Dermis blood vessel endothelial cell (primary cell): ENCODE measurements around the gene RTL10. TPM values are rescaled to one million over a fixed set of nuclear protein-coding genes. Genes with fewer than 3 reads are reported as not detected.
A peak's percentile ranks its signal among the peaks of the same experiment; 100 is the strongest.

Source experiments
- DNase-seq: peaks from one replicate; pipeline ENCODE4 v3.0.0; 2010
- total RNA-seq: library from RNA; depleted of rRNA; stranded (reverse); fragments of >200 nt; gene quantifications from 2 replicates; pipeline ENCODE4 v1.2.3, GENCODE V29; 2014

RTL10 gene
- total RNA-seq, 1 donor from 2014 or later, result 28.1 TPM

DNA sequence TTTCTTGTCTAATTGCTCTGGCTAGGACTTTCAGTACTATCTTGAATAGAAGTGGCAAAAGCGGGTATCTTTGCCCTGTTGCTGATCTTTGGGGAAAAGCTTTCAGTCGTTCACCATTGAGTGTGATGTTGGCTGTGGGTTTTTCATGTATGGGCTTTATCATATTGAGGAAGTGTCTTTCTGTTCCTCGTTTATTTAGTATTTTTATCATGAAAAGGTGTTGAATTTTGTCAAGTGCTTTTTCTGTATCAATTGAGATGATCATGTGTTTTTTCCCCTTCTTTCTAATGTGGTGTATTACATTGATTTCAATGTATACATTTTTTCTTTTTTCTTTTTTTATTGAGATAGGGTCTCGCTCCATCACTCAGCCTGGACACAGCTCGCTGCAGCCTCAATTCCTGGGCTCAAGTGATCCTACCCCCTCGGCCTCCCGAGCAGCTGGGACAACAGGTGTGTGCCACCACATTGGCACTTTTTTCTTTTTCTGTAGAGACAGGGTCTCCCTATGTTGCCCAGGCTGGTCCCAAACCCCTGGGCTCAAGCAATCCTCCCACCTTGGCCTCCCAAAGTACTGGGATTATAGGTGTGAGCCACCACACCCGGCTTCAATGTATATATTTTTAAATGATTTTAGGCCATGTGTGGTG, 5.3 kb upstream of the RTL10 start:
- no peak for DNase-seq

DNA sequence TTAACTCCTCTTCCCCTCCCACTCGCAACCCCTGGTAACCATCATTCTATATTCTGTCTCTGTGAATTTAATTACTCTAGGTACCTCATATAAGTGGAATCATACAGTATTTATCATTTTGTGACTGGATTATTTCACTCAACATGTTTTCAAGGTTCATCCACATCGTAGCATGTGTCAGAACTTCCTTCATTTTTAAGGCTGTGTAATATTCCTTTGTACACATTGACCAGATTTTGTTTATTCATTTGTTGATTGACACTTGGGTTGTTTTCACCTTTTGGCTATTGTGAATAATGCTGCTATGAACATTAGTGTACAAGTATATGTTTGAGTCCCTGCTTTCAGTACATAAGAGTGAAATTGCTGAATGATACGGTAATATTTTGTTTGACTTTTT, 2.7 kb upstream of the RTL10 start:
- DNase-seq, result no peak

DNA sequence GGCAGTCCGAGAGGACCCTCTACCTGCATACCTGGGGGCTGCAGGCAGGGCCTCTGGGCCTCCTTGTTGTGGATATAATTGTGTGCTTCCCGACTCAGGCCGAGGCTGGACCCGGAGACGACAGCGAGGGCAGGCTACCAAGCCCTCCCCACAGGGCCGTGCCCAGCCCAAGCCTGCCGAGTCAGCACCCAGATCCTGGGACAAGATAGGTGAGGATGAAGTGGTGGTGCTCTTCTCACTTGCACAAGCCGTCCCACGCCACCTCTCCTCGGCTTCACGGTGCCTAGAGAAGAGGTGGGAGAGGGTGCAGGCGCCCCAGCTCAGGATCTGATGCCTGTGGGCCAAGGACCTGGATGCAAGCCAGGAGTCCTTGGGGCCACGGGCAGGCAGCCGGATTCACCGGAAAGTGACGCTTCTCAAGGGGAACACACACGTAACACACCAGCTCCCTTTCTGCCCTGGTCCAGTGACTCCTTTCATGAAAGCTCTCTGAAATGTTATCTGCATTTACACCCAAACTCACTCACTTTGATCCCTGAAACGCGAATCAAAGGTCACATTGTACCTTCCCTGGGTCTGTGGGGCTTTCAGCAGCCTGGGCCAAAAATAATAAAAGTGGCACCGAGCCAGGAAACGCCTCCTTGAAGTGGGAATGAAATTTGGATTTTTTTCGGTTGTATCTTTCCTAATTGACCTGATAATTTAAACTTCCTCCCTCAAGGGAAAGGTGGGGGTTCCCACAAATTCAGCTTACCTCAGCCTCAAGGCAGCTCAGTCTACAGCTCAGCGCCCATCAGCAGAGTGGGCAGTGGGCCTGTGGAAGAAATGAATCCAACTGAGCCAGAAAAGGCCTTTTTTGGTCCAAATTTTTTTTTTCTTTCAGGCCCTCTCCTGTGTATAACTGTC, 1.1 kb upstream of the RTL10 start:
- peak; percentile 80 for DNase-seq

DNA sequence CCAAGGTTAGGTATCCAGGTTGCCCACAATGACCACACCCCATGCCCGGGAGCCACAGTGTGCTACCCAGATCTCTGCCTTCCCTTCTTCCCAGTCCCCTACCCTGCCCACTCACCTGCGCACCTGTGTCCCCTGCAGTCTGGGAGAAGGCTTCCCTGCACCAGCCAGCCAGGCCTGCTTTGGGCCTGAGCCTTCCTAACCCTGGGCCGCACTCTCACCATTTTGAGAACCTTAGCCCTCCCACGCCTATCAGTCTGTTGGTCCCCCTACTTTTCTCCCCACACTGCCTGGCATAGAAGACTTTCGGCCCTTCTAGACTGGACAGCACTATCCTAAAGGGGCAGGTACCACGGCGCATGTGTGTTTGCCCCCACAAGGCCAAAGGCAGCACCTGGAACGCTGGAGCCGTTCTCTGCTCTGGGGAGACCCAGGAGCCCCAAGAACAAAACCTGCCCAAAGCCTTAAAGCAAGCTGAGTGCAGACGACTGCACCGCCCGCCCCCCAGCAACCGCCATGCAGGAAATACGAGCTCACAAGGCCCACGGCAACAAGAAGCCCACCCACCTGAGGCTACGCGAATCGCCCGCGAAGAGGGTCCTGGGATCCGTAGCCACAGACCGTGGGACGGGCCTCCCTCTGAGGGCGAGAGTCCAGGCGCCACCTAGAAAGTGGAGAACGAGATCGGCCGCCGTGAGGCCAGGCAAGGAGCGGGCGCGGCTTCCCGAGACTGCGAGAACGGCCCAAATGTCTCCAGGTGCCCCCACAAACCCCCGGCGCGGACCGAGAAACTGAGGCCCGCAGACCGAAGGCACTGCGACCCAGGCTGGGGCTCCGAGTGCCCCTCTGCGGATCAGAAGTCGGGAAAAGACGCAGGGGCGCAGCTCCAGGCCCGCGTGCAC, 546 bp downstream of the RTL10 start:
- DNase-seq, result no peak

DNA sequence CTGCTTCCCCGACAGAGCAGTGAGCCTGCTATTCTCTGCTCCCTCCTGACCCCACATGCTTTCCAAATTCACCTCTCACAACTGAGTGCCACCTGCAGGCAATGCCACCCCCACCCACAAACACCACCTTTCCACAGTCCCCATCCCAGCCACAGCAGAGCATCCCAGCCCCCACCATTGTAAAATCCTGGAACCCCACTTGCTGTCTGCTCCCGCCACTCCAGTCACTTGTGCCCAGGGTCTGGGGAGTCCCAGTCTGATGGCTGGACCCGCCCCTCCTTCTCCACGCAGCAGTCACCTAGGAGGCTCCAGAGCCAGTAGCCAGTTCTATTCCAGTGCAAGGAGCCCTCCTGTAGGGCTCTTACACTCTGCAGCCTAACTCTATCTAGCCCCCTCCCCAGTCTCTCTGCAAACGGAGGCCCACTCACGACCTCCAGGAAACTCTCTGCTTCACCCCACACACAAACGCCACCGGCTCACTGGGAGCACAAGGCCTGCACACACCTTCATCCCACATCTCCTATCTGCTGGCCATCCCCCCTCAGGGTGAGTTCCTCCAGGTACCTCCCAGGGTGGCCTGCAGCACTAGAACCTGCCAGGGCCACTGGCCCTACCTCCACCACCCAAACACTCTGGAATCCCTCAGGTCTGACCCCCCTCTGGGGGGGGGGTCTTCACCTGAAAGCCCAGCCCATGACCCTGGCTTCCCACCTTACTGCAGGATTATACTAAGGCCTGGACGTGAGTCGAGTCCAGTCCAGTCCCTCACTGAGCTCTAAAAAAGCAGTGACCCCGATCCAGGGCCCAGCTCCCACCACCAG, 1.4 kb downstream of the RTL10 start:
- no peak for DNase-seq

DNA sequence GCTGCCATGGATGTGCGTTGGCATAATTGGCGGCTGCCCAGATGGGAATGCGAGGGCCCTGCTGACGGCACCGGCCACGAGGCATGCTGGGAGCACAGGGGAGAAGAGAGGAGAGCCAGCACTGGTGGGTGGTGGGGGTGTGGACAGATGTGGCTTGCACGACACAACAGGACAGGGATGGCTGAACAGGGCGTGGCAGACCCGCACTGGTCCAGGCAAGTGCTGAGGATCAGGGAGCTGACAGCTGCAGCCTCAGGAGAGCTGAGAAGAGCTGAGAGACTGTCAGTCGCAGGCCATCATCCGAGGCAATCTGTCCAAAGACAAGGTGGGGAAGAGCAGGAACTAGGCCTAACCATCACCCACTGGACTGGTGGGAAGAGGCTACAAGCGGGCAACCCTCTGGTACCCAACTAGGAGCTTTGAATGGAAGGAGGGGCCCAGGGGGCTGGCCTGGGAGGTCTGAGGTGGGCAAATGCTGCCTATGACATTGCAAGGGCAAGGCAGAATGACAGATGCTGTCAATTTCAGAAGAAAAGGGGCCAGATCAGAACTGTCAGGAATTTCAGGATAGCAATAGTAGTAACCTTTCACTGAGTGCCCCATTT, 2.4 kb downstream of the RTL10 start:
- DNase-seq, result no peak

DNA sequence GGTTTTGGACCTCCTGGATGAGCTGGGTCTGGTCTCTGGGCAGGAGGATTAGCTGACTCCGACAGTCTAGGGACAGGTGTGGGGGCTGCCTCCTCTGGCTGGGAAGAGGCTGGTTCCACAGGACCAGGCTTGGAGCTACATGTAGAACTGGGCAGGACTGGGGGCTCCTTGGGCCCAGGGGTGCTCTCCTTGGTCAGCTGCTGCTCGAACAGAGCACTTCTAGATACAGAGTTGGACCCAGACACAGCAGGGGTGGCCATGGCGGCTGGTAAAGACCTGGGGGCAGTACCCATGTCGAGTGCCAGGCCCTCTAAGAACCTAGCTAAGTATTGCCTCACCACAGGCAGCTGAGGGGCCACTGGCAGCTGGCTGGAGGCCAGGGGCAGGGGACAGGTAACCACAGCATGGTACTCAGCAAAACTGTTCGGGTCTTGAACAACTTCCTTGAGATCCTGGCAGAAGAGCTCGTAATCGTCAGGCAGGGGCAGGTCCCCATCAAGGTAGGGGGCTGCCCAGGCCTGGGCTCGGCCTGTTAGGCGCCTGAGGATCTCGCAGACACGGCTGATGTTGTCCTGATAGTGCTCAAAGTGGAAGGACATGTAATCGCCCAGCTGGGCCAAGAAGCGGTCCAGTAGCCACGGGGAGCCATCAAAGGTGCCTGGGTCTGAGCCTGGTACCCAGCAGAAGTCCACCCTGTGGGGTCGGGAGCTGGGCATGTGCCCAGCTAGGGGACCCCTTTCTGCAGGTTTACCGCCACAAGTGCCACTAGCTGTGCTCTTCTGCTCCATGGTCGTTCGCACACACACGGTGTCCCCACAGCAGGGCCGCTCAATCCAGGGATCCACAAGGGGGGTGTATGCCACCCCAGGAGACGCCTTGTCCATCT, 3.1 kb downstream of the RTL10 start:
- DNase-seq, result no peak

DNA sequence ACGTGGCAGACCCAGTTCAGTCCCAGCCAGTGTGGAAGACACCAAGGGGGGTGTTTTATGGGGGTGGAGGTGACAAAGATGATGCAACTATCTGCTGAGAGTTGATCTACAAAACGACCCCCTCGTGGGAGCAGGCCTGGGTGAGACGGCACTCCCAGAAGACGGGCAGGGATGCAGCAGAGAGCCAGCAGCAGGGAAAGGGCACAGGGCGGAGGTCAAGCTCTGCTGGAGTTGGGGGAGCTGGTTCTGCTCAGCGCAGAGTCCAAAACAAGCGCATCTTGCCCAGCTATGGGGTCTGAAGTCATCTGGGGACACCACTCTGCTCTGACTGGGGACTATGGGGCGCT, 3.9 kb downstream of the RTL10 start:
- no peak for DNase-seq

DNA sequence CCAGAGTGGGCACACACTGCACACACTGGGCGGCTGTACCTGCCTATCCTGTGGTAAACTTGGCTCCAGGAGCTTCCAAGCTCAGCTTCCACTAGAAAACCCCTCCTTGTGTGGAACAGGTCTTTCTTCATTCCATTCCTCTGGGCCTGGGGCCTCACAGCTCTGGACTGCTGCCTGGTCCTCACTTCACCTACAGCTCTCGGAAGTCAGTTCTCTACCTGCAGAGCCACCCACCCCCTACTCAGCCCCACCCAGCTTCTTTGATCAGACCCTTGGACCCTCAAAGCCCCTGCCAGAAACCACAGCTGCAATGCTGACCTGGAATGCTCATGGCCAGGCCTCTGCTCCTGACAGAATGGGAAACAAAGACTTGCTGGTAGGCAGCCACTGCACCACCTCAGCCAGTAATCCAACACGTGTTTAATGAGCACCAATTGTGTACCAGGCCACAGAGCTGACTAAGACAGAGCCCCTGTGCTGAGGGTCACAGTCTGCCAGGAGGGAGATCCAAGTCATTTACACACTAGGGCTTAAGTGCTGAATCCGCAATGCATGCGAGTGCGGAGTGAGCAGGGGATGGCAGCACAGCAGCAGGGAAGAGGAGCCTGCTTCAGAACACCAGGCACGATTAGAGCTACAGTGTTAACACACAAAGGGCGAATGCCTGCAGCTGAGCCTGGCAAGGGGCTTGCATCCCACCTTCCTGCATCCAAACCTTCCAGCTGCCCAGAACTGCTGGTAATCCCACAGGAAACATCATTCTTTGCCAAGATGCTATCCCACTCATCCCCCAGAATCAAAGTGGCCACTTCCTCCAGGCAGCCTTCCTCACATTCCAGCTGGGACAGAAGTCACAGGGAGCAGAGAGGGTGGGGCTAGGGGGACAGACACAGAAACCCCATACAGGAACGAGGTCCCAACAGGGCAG, 4.6 kb downstream of the RTL10 start:
- no peak for DNase-seq

DNA sequence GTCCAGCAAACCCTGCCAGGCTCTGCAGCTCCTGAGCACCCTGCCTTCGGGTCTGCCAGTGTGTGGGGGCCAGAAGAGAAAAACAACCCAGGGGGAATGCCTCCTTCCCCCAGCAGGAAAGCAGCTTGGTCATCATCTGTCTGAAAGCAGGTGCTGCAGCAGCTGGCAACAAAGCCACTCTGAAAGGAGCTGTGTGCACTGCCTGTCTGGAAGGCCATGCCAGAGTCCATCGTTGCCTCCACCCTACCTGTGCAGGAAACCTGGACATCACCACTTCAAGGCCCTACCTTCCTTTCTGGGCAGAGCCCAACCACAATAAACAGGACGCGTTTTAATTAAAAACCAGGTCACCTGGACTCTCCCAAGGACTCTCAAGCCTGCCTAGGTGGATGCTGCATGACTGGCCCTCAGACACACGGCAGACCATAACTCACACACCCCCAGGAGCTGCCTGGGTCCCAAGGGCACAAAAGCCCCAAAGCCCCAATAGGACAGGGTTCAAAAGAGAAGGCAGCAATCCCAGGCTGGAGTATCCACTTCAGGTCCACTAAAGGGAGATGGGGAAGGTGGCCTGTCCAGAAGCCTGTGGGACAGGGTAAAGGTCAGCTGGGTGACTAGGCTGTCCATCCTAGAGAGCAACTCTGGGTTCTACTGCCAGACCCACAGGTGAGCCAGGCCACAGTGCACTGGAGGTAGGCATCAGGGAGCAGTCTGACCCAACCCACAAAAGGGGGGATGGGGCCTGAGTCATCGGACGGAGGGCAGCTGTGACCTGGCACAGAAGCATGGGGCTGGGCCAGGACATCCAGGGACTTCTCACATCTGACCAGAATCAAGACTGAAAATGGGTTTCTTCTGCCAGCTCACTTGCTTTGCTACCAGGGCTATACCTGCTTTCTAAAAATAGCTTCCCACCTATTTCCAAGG, 6.1 kb downstream of the RTL10 start:
- peak; percentile 47 for DNase-seq

DNA sequence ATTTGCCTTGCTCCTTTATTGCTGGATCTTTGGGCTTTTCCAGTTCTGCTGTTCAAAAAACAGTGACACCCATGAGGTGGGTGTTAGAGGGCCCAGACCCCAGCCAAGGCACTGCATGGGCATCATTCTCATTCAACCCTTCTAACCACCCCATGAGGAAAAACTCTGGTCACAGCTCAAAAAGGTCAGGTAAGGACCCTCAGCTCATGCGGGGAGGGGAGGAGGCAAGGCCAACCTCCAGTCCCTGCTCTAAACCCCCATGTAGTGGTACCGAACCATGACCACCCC, 7.4 kb downstream of the RTL10 start:
- DNase-seq, result no peak

DNA sequence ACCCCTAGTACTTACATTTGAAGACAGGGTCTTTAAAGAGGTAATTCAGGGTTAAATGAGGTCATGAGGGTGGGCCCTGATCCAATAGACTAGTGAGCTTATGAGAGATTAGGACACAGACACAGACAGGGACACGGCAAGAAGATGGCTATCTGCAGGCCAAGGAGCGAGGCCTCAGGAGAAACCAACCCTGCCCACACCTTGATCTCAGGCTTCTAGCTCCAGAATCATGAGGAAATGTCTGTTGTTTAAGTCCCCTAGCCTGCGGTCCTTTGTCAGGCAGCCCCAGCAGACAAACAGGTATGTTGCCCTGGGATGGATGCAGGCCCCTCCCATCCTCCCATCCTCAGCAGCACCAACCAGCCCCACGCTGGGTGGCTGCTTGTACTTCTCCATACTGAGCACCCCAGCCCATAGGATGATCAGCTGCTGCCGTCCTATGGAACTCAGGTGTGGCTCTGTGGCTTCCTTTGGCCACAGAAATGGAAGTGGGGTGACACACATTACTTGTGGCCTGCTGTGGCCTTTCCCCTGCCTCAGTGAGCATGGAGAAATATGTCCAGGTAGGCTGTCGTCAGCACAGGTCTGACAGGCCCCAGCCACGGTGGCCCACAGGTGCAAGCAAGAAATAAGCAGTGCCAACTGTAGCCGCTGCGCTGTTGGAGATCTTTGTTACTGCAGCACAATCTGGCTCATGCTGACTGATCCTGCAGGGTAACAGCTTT, 7.9 kb downstream of the RTL10 start:
- DNase-seq, result no peak

DNA sequence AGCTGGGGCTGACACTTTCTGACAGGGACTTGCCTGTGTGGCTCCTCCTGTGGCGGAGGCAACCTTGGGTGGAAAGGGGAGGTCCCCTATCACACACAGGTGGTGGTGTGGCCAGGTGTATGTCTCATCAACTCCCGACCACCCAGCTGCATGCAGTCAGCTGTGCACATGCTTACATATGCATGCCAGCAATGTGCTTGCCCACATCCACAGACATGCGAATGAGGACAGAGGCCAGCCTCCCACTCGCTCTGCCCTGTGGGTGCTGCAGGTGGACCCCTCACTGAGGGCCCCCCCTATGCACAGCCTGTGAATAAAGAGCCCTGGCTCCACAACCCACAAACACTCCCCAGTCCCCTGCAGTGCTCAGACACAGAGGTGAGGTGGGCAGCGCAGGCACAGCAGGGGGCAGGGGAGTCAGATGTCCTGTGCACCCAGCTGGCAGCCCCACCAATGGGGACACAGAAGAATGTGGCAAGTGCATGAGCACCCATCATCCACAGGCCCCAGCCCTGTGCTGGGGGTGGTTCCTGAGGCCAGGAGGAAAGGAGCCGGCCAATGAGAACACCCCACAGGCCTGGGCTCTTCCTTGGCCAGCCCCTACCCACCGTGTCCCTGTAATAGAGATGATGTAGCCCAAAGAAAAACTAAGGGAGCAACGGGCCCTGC, 9.5 kb downstream of the RTL10 start:
- DNase-seq, result no peak

DNA sequence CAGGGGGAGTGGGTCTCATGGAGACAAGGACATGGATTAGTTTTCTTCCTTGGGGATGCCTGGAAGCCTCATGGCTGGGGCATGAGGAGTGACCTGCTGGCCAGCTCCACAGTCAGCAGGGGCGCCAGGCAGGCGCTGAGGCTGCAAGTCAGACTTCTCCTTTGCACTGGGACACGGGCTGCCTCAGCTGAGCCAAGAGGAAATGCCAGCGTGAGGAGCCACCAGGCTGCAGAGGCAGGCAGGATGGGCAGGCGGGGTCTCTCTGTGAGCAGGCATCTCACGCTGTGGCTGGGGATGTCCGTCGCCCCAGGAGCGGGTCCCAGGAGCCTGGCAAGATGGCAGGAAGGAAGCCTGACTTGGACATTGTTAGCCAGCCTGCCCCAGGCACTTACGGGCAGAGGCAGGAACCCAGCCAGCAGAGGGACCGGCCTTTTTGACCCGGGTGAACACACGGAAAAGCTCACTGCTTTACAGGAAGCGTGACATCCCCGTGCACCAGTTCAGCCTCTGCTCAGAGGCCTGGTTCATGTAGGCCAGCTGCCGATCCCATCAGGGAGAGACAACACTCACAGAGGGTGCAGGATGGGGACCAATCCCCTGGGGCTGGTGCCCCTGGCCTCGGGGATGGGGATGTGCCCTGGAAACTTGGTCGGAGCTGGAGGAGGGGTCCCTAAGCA, 10.2 kb downstream of the RTL10 start:
- DNase-seq, result peak; percentile 84

DNA sequence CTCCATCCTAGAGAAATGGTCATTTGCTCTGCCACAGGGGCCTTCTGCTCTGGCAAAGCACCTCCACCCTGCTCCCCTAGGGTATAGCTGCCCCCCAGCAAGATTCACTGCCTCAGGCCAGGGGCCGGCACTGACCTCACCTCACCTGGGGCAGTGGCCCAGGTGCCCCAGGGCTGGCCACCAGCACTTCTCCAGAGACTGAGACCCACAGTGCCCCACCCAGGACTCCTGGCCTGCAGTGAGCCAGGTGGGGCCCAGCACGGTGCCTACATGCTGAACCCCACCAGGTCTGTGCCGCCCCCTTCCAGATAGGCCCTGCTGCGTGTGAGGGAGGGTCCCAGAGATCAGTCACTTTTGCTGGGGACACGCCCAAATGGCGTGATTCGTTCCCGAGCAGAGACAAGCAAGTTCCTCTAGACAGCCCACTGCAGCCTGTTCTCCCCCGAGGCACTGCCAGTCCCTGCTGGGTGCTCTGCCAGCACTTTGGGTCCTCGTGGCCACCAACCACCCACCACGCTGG, 10.8 kb downstream of the RTL10 start:
- no peak for DNase-seq

DNA sequence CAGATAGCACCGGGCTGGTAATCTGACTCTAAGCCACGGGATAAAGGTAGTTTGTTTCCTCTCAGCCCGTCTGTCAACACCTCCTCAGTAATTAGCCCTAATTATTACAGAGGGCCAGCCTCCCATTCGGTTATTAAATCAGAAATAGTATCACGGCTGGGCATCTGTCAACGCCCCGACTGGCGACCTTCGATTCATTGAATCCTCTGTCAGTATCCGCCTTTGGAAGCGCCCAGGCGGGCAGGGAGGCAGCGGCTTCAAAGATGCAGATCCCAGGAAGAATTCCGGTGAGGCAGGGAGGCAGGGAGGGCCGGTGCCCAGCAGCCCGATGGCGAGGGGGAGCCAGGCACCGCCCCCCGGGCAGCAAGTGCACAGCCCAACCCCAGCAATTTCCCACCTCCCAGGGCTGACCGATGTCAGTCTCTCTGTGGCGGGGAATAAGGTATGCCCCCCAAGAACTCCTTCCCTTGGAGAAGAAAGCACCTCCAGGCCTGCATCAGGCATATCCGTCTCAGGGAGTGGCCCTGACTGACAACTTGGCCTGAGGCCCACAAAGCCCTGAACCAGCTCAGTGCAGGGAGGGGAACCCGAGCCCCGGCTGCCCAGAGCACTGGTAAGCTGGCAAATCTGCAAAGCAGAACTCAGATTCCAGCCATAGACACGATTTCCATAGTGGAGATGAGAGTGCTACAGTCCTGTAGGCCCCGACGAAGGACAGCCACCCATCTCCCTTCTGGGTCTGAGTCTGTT, 11.4 kb downstream of the RTL10 start:
- DNase-seq, result no peak
